Colonic mucosa (tissue), 4 donors: Measurements from ENCODE around the gene TMEM232. TPM values are rescaled to one million over a fixed set of nuclear protein-coding genes. Genes with fewer than 3 reads are reported as not detected.

ENCODE experiments used
- DNase-seq: peaks from one replicate; pipeline ENCODE4 v3.0.0-alpha.2; 2020
- H3K27ac ChIP-seq: fragments of 200-600 bp; one replicate; pipeline ENCODE4 v1.8.0; 2021
- H3K27me3 ChIP-seq: fragments of 200-600 bp; one replicate; pipeline ENCODE4 v1.8.0; 2021
- H3K36me3 ChIP-seq: fragments of 200-600 bp; one replicate; pipeline ENCODE4 v1.8.0; 2021
- H3K4me1 ChIP-seq: fragments of 200-600 bp; one replicate; pipeline ENCODE4 v1.8.0; 2021; ENCODE audit warnings: mild to moderate bottlenecking
- H3K4me3 ChIP-seq: fragments of 200-600 bp; one replicate; pipeline ENCODE4 v1.8.0; 2021
- H3K9ac ChIP-seq, 2 donors: one replicate each; pipeline ENCODE4 v1.7.0; 2013; ENCODE audit warnings: control low read depth in 2 of 2, low read depth in 2 of 2, low read length in 2 of 2
- H3K9me3 ChIP-seq: fragments of 200-600 bp; one replicate; pipeline ENCODE4 v1.8.0; 2021
- CTCF ChIP-seq: fragments of 200-600 bp; IDR thresholded peaks from one replicate; pipeline ENCODE4 v1.8.0; 2022; ENCODE audit warnings: antibody characterized with exemption, mild to moderate bottlenecking
- intact Hi-C: fragments of 100-400 bp; cut with DNase I; formaldehyde crosslinking; loops from one replicate; pipeline ENCODE4 v1.14.1; 2022
- total RNA-seq, 2 donors: library from RNA; stranded (reverse); fragmentation: NEBNext Ultra II Directional in 1 of 2; extraction: Animal tissue kit (Norgen Biotek cat#: 25700) in 1 of 2; gene quantifications; one replicate each; pipeline ENCODE4 v1.2.1, GENCODE V29; 2021
- donor health status: healthy.
- donor health status: DM: no; HTN: no; CAD: no.
- donor health status: DM: no; HTN: no; CAD: no.

TMEM232 gene
- total RNA-seq, 2 donors from 2014 or later = 1.8 to 2.1 TPM

- H3K9me3 ChIP-seq = no peaks in the 10 kb centered on the region
- no peak for DNase-seq
- H3K4me1 ChIP-seq = no peaks in the 10 kb centered on the region
- H3K9ac ChIP-seq = no peak overlapping the region
- H3K4me3 ChIP-seq = no peak overlapping the region
- no peaks in the 10 kb centered on the region for H3K36me3 ChIP-seq
- H3K27ac ChIP-seq = no peak overlapping the region
- intact Hi-C loops = no loop called here
- no peaks in the 10 kb centered on the region for H3K27me3 ChIP-seq
- TF ChIP-seq CTCF = no peak
Measured at GRCh38 chr5:110477911-110478310, 248.6 kb downstream of the TMEM232 start.

GRCh38 chr5:110476164-110476563, 250.3 kb downstream of the TMEM232 start:
- Histone ChIP-seq H3K4me1 (no peaks in the 10 kb centered on the region), H3K4me3 (no peak overlapping the region), H3K9ac (no peak overlapping the region), H3K36me3 (no peaks in the 10 kb centered on the region), H3K27ac (no peak overlapping the region), H3K9me3 (peaks cover 4% of the 10 kb centered on the region), H3K27me3 (no peaks in the 10 kb centered on the region)
- DNase-seq = no peak
- TF ChIP-seq CTCF = no peak
- intact Hi-C loops = no loop called here

GRCh38 chr5:110475529-110475928, 250.9 kb downstream of the TMEM232 start:
- no peaks in the 10 kb centered on the region for H3K4me1 ChIP-seq
- TF ChIP-seq CTCF = no peak
- no peak overlapping the region for H3K27ac ChIP-seq
- H3K9me3 ChIP-seq = peaks cover 4% of the 10 kb centered on the region
- DNase-seq = no peak
- H3K27me3 ChIP-seq = no peaks in the 10 kb centered on the region
- no peak overlapping the region for H3K4me3 ChIP-seq
- intact Hi-C loops = no loop called here
- H3K9ac ChIP-seq = no peak overlapping the region
- H3K36me3 ChIP-seq = no peaks in the 10 kb centered on the region

- no peaks in the 10 kb centered on the region for H3K36me3 ChIP-seq
- DNase-seq = no peak
- no peak overlapping the region for H3K27ac ChIP-seq
- H3K9ac ChIP-seq = no peak overlapping the region
- H3K9me3 ChIP-seq = peaks cover 4% of the 10 kb centered on the region
- no peaks in the 10 kb centered on the region for H3K27me3 ChIP-seq
- no peak for TF ChIP-seq CTCF
- no peaks in the 10 kb centered on the region for H3K4me1 ChIP-seq
- intact Hi-C loops = no loop called here
- H3K4me3 ChIP-seq = no peak overlapping the region
Measured at GRCh38 chr5:110469486-110469885, 257.0 kb downstream of the TMEM232 start.

GRCh38 chr5:110463106-110463505, 263.4 kb downstream of the TMEM232 start:
- intact Hi-C loops = no loop called here
- Histone ChIP-seq H3K36me3 (no peaks in the 10 kb centered on the region), H3K9ac (no peak overlapping the region), H3K27ac (no peak overlapping the region), H3K4me1 (no peaks in the 10 kb centered on the region), H3K9me3 (no peaks in the 10 kb centered on the region), H3K27me3 (no peaks in the 10 kb centered on the region), H3K4me3 (no peak overlapping the region)
- no peak for TF ChIP-seq CTCF
- DNase-seq = no peak

GRCh38 chr5:110460837-110461236, 265.6 kb downstream of the TMEM232 start:
- no peaks in the 10 kb centered on the region for H3K9me3 ChIP-seq
- no peaks in the 10 kb centered on the region for H3K36me3 ChIP-seq
- no peaks in the 10 kb centered on the region for H3K27me3 ChIP-seq
- no peak overlapping the region for H3K27ac ChIP-seq
- no peak overlapping the region for H3K4me3 ChIP-seq
- intact Hi-C loops = no loop called here
- DNase-seq = no peak
- H3K4me1 ChIP-seq = no peaks in the 10 kb centered on the region
- no peak for TF ChIP-seq CTCF
- no peak overlapping the region for H3K9ac ChIP-seq
